HG02610 (cell line): ENCODE results near the gene PTPRZ1.

Source experiments
- ATAC-seq: cut with Tn5 transposase; IDR thresholded peaks from one replicate; pipeline ENCODE4 v1.9.1; 2021; ENCODE audit warnings: mild to moderate bottlenecking, moderate library complexity; ENCODE audit not compliant: unreplicated experiment

The PTPRZ1 gene

DNA sequence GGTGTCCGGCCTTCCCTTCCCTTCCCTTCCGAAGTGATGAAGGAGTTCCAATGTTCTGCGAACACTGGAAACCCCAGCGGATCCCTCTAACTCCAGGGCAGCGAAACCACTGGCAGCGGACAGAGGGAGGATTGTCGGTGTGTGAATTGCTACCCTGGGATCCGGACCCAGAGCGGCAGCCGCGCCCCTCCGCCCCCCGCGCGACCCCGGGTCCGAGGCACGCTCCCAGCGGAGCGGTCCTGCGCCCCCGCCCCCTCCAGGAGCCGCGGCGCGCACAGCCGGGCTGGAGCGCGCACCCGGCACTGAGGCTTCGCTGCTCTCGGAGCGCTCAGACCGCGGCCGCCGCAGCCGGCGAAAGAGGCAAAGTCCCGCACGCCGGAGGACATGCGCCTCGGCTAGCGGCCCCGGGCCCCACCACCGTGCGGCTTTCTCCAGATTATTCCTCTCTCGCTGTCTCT is at the start of gene PTPRZ1:
PTPRZ1 (plus strand) TSS at position 331 of the 458 bp plus-strand sequence. CDS start 339 bp downstream, outside the sequence.
- ATAC-seq = no peak

DNA sequence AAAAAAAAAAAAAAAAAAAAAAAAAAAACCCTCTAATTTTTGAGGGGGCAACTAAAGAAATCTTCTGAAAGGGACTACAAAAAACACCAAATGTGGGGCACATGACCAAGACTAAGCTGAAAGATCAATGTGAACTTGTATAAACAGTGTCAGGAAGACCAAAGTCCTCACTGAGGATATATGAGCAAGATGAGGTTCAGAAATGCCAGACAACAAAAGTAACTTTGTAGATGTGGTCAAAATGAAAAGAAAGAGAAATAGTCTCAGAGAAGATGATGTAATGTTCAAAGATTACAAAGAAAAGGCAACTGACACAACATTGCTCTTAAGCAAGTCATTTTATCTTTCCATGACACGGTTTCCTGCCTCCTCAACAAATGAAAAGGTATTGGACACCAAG is 48.7 kb upstream of the PTPRZ1 start:
- no peak for ATAC-seq

- no peak for ATAC-seq
Observed at GRCh38 chr7:121831351-121831750, 41.6 kb upstream of the PTPRZ1 start.

DNA sequence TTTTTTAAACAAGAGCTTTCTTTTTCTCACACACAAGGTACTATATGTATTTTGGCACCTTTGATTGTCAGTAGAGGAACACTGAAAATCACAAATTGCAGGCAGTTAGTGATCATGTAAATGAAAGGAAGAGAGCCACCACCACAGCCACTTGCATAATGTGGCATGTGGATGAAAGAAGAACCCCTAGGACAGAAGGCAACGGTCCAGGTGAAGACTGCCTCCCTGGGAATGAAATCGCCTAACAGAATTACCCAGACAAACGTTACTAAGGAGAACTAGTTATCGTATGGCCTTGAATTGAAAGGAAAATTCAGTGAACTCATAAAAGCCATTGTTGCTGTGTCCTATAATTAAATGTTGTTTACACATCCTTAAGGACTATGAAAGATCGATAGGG is 41.2 kb upstream of the PTPRZ1 start:
- no peak for ATAC-seq

GRCh38 chr7:121832347-121832746 is 40.6 kb upstream of the PTPRZ1 start:
- no peak for ATAC-seq

DNA sequence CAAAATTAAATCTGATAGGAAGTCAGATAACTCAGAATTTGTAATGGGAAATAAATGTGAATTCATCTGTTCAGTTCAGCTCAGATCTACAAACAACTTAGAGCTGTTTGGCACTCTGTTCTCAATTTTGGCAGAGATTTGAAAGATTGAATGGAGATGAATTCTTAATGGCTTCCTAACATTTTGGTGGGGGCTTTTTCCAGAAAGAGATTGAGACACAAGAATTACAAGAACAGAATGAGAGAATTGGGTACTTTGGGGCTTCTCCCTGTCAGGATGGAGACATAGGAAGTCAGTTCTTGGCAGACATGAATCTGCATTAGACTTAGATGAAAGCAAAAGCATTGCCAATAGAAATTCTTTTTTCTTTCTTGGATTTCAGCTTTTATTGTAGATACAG is 39.0 kb upstream of the PTPRZ1 start:
- ATAC-seq = no peak

- ATAC-seq = no peak
Observed at GRCh38 chr7:121837462-121837861, 35.5 kb upstream of the PTPRZ1 start.

GRCh38 chr7:121847041-121847440 is 25.9 kb upstream of the PTPRZ1 start:
- no peak for ATAC-seq

DNA sequence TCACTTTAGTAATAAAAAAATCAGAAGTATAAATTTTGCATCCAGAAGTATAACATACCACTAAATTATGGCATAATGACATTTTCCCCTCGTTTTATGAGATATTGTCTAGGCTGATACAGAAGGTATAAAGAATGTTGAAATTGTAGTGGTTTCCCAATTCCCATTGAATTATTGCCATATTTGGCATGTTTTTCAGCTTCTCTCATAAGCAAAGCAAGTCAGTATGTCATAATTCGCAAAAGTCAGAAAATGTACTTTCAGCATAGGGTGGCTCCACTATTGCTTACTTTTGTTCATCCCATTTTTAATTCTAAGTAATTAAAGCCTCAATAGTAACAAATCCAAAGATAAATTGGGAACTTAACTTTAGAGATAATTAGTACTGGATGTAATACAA is 19.7 kb upstream of the PTPRZ1 start:
- no peak for ATAC-seq

DNA sequence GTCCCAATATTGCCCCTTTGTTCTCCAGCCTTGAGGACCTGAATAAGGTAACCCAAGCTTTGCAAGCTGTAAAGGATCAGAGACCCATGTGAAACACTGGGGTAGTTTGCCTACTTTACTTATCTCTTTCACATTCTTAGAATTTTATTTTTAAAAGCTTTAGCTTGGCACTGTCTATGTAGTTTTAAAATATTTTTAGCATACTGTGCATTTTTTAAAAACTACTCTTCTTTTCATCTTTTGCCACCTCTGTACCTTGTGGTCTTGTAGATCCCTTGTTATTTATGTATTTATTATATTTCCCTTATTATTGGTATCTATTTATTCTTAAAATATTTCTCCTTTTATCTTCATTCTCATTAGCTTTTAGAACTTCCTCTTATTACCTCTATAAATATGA is 12.0 kb upstream of the PTPRZ1 start:
- no peak for ATAC-seq

DNA sequence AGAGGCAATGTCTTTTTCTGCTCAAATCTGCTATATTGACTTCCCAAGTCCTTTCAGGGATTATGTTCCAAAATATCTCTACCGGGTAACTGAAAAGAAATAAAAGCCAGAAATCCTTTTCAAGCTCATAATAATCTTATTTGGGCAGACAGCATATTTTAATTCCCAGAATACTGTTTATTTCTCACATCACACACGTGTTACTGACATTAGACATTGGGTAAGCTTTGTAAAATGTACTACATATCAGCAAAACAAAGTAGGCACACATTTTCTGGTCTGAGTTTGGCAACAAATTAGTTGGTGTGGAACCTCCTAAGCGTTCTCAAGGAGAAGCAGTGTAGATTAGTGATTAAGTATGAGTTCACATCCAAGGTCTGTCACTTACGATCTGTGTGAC is 10.4 kb upstream of the PTPRZ1 start:
- ATAC-seq = no peak

DNA sequence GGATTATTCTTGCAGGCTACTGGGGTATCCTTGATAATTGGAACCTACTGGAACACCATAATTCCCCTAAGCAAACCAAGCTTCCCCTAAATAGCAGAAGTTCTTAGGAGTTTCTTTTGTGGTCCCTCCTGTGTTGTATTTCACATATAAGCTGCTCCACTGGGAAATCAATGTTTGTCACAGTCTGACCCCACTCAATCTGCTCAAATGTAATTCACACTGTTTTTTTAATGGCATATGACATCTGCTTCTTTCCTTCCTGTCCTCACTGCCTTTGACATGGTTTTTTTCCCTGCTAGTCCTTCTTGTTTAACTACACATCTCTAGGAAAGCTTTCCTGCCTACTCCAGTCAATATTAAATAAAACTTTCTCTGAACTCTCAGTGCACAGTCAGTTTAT is 1.8 kb upstream of the PTPRZ1 start:
- no peak for ATAC-seq

- ATAC-seq = no peak
Observed at GRCh38 chr7:121873289-121874194, 581 bp downstream of the PTPRZ1 start.

DNA sequence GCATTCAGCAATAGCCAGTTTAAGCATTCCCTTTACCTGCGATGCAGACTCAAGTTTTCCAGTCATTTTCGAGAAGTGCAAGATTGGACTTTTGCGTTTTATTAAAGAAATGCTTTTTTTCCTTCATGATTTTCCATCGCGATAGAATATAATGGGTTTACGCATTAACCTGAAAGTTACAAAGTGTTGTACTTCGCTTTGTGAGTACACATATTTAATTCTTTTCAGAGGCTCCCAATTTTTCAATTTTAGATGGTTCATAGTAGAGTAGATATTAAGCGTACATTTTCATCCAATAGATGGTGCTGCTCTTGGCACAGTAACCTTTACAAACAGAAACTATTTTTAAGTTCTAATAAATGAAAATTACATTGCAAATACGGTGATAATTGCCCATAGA is 1.3 kb downstream of the PTPRZ1 start:
- no peak for ATAC-seq

DNA sequence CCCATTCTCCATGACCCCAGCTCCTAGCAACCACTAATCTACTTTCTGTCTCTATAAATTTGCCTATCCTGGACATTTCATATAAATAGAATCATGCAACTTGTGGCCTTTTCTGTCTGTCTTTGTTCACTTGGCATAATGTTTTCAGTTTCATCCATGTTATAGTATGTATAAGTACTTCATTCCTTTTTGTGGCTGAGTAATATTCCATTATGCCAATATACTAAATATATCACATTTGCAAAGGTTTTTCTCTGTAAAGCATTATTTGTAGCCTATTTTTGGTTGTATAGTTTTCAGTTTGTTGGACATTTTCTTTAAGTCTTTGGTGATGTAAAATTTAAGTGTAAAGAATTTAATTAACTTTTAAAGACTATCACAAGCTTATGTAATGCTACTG is 2.2 kb downstream of the PTPRZ1 start:
- ATAC-seq = no peak

DNA sequence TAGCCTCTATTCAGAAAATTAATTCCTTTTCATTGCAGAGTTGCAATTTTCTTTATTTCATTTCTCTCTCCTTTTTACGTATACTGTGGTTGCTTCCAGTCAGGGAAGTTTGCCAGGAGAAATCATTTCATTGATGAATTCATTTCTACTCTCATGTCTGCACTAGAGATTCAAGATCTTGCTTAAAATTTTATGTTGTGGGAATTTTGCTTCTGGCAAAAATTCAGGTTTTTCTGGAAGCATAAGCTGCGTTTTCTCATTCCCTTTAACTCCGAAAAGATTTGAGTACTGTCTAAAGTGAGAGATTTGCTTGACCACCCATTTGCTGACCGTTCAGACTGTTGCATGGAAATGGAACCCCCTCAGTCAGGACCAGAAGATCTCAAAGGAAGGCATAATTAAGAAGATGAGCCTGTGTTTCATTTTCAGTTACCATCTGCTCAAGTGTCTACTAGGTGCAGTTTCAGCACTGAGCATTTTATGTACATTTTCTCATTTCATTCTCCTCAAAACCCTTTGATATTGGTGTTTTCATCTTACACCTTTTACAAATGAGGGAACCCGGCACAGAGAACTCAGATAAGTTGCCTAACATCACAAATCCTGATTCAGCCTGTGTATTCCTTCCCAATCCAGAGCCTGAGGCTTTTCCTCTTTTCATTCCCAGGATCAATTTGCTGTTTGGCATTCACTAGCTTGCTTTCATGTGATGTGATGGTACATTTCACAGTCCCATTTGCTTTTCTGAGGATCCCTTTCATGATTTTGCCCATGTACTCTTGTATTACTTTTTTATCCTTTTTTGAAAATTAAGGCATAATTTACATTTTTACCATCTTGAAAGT is 3.9 kb downstream of the PTPRZ1 start:
- ATAC-seq = no peak

DNA sequence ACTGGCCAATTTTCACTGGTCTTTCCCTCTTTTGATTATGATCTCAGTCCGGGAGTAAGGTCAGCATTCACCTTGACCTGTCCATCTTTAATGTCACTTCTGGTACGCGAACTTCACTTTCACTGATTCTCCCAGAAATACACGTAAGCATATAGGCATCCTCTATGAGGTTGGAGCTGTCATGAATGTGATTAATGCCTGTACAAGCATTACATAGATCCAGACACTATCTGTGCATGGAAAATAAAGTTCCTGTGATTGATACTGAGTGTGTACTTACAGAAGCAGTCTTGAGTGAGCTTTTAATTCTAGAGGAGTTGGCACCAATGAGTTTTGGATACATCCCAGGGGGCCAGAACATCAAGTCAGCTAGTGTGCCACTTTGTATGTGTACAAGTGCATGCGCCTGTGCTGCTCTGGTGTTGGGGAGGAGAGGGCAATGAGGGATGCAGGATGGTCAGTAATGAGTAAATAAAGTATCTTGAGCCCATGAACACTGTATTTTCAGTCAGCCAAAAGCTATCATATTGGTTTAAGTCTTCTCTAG is 6.0 kb downstream of the PTPRZ1 start:
- ATAC-seq = no peak

GRCh38 chr7:121879544-121879943 is 6.6 kb downstream of the PTPRZ1 start:
- ATAC-seq = no peak

GRCh38 chr7:121882731-121883130 is 9.8 kb downstream of the PTPRZ1 start:
- ATAC-seq = no peak

- ATAC-seq = no peak
Observed at GRCh38 chr7:121885166-121885920, 12.4 kb downstream of the PTPRZ1 start.

DNA sequence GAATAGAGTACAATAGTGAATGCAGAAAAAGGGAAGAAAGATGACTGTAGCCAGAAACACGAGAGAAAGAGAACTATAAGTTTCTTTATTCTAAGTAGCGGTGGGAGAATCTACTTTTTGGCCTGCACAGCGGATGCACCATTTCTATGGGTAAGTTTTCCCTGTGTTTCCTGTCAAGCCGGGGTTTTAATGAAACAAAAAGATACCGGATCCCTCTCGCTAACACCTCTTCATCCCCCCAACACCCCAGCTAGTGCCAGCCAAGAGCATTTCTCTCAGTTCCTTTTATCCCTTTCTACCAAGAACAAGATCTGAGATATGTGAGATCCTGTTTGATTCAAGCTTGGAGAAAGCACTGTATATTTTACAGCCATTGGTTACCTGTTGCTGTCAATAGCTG is 14.7 kb downstream of the PTPRZ1 start:
- no peak for ATAC-seq
